ENCODE measurements around the gene PSMD8. TPM values are rescaled to one million over a fixed set of nuclear protein-coding genes. Genes with fewer than 3 reads are reported as not detected.

PSMD8 gene
- total RNA-seq, 1 donor = 223 TPM

- no peak for TF ChIP-seq CTCF (IDR thresholded peaks at IDR 0.05; ENCODE audit: insufficient read depth, low read length)
- no peak for DNase-seq (ENCODE audit: low read depth)
These were observed 26.0 kb downstream of the PSMD8 start for GRCh38 chr19:38400361-38400760.

GRCh38 chr19:38401148-38401547 lies 26.8 kb downstream of the PSMD8 start:
- DNase-seq (ENCODE audit: low read depth) = no peak
- TF ChIP-seq CTCF (IDR thresholded peaks at IDR 0.05; ENCODE audit: insufficient read depth, low read length) = no peak
- H3K4me3 ChIP-seq (ENCODE audit: low read depth, low read length) = no peak overlapping the region

More at GRCh38 chr19:38400361-38400760, 26.0 kb downstream of the PSMD8 start:
- H3K4me3 ChIP-seq (ENCODE audit: low read depth, low read length) = no peak overlapping the region

GRCh38 chr19:38402623-38402966 lies 28.2 kb downstream of the PSMD8 start:
- no peak for DNase-seq (ENCODE audit: low read depth)
- peak overlapping the region; percentile 62 for H3K4me3 ChIP-seq (ENCODE audit: low read depth, low read length)
- TF ChIP-seq CTCF (IDR thresholded peaks at IDR 0.05; ENCODE audit: insufficient read depth, low read length) = no peak

GRCh38 chr19:38402967-38403674 lies 28.8 kb downstream of the PSMD8 start, which contains the start of gene FAM98C:
Gene FAM98C, plus strand, starts transcription at chr19:38403093. Its CDS starts 61 bp downstream, at chr19:38403154.
- peak within 1 kb of the TSS; percentile 93 for H3K4me3 ChIP-seq (ENCODE audit: low read depth, low read length)
- TF ChIP-seq CTCF (IDR thresholded peaks at IDR 0.05; ENCODE audit: insufficient read depth, low read length) = peak; percentile 71
- DNase-seq (ENCODE audit: low read depth) = peak; percentile 93

GRCh38 chr19:38404858-38405257 lies 30.5 kb downstream of the PSMD8 start:
- DNase-seq (ENCODE audit: low read depth) = no peak
- TF ChIP-seq CTCF (IDR thresholded peaks at IDR 0.05; ENCODE audit: insufficient read depth, low read length) = no peak

GRCh38 chr19:38405276-38405675 lies 30.9 kb downstream of the PSMD8 start:
- TF ChIP-seq CTCF (IDR thresholded peaks at IDR 0.05; ENCODE audit: insufficient read depth, low read length) = no peak
- H3K4me3 ChIP-seq (ENCODE audit: low read depth, low read length) = no peak overlapping the region
- no peak for DNase-seq (ENCODE audit: low read depth)

More at GRCh38 chr19:38404858-38405257, 30.5 kb downstream of the PSMD8 start:
- H3K4me3 ChIP-seq (ENCODE audit: low read depth, low read length) = no peak overlapping the region

Measured in fibroblast of the aortic adventitia (primary cell).